RWPE1 (cell line): ENCODE results near the gene DNAH8.
A peak's percentile ranks its signal among the peaks of the same experiment; 100 is the strongest.

Experiments used
- CTCF ChIA-PET: fragments of 350-600 bp; sonication (Branson Sonifier 250); formaldehyde crosslinking; extraction: SDS; loops from one replicate; lab custom pipeline; 2021; lab: Yijun Ruan, JAX
- POLR2A ChIA-PET: fragments of 400-600 bp; formaldehyde crosslinking; extraction: SDS; loops from one replicate; lab custom pipeline; 2020; ENCODE audit warnings: antibody characterized with exemption; ENCODE audit not compliant: low non-redundant PET; lab: Yijun Ruan, JAX
- DNase-seq: peaks from one replicate; pipeline ENCODE4 v3.0.0; 2012; ENCODE audit warnings: low spot score
- H3K27ac ChIP-seq: fragments of 450-650 bp; 2 replicates; pipeline ENCODE4 v1.5.1; 2017
- TF ChIP-seq, protein P1 (sequence below): fragments of 450-650 bp; conservative IDR thresholded peaks from 2 replicates; pipeline ENCODE4 v1.5.1; 2017; ENCODE audit warnings: low read depth, mild to moderate bottlenecking

The DNAH8 gene, protein sequence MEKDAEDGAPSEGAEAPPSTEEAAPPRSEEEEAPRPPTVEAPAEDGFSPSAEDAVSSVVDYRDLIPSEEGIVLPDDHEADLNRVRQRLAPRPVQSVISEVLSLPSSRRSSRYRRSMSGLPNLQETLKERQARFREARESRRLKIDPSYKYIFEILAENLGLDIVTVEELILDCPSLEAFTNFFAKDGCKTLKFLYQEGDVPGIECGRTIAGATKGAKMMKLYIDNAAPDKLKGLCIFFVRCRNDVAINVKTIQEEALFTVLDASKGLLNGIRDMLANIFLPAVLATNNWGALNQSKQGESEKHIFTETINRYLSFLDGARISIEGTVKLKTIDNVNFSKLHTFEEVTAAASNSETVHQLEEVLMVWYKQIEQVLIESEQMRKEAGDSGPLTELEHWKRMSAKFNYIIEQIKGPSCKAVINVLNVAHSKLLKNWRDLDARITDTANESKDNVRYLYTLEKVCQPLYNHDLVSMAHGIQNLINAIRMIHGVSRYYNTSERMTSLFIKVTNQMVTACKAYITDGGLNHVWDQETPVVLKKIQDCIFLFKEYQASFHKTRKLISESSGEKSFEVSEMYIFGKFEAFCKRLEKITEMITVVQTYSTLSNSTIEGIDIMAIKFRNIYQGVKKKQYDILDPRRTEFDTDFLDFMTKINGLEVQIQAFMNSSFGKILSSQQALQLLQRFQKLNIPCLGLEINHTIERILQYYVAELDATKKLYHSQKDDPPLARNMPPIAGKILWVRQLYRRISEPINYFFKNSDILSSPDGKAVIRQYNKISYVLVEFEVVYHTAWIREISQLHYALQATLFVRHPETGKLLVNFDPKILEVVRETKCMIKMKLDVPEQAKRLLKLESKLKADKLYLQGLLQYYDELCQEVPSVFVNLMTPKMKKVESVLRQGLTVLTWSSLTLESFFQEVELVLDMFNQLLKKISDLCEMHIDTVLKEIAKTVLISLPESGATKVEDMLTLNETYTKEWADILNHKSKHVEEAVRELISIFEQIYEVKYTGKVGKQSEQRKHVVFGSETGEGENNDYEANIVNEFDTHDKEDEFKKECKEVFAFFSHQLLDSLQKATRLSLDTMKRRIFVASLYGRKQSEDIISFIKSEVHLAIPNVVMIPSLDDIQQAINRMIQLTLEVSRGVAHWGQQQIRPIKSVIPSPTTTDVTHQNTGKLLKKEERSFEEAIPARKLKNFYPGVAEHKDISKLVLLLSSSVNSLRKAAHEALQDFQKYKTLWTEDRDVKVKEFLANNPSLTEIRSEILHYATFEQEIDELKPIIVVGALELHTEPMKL (N-terminal part only)

DNA sequence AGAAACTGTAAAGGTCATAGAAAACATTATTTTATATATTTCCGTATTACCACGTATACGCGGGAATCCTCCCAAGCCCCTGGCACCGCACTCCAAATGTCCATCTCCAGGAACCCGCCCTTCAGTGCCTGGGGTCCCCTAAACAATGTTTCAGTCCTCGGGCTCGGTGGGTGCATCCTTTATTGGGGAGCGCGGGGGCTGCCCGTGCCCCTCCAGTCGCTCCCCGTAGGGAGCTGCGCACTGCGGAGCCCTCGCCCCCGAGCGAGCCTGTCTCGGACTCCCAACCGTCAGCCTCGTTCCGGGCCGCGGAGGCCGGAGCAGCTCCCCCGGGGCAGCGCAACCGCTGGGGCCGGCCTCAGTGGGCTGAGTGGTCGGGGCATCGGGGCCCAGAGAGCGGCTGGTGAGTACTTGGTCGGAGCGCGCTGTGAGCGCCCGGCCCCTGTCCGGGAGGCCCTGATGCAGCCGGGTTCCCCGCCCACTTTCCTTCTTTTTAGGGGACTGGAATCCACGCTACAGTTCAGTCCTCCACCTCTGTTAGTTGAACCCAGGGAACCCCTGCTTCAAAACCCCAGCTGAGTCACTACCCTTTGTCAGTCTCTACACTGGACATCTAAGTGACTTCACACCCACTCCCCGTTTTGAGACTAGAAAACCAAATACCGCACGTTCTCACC lies at the start of gene DNAH8:
TSS of gene DNAH8 (plus strand) at position 296 of the 674 bp plus-strand sequence. CDS start 7,499 bp downstream, outside the sequence.
- DNase-seq, result no peak
- TF ChIP-seq, protein P1, sequence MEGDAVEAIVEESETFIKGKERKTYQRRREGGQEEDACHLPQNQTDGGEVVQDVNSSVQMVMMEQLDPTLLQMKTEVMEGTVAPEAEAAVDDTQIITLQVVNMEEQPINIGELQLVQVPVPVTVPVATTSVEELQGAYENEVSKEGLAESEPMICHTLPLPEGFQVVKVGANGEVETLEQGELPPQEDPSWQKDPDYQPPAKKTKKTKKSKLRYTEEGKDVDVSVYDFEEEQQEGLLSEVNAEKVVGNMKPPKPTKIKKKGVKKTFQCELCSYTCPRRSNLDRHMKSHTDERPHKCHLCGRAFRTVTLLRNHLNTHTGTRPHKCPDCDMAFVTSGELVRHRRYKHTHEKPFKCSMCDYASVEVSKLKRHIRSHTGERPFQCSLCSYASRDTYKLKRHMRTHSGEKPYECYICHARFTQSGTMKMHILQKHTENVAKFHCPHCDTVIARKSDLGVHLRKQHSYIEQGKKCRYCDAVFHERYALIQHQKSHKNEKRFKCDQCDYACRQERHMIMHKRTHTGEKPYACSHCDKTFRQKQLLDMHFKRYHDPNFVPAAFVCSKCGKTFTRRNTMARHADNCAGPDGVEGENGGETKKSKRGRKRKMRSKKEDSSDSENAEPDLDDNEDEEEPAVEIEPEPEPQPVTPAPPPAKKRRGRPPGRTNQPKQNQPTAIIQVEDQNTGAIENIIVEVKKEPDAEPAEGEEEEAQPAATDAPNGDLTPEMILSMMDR, result no peak
- no peak within 1 kb of the TSS for H3K27ac ChIP-seq
- ChIA-PET POLR2A (no interaction called here), CTCF (interaction anchor here (1.0 kb wide), 1 partner anchor 219 kb away, joined by 3 read pairs; no protein-coding TSS in a partner anchor)

DNA sequence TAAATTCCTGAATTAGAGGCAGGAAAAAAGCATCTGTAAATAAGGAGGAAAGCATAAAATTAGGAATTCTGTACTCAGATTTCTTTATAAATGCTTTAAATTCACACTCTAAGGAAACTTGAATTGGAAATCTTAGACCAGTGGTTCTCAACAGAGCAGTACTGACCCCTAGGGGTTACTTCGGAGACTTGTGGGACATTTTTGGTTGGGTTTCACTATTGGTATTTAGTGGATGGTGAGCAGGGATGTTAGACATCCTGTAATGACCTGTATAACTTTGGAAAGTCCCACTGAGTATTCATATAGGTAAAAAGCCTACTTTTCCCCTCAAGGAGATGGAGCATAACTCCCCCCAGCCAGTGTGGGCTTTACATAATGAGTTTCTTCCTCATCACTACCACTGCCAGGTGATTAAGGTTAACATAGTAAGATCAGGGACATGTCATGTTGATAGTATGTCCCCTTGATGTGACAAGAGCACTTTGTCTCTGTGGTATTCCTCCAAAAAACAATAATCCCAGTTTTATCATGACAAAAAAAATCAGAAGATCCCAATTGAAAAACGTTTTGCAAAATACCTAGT lies 43.1 kb upstream of the DNAH8 start:
- ChIA-PET POLR2A (no interaction called here), CTCF (interaction anchor here (0.6 to 0.7 kb wide), 2 partner anchors 75 to 262 kb away, joined by 3 to 9 read pairs; no protein-coding TSS in a partner anchor)
- no peak overlapping the region for H3K27ac ChIP-seq
- DNase-seq, result peak; percentile 69
- TF ChIP-seq, protein P1, result peak; percentile 60

- CTCF ChIA-PET, result no interaction called here
- TF ChIP-seq, protein P1, result no peak
- POLR2A ChIA-PET, result no interaction called here
- peak; percentile 4 for DNase-seq
- no peak overlapping the region for H3K27ac ChIP-seq
These were observed 41.5 kb upstream of the DNAH8 start for GRCh38 chr6:38673397-38674165.

DNA sequence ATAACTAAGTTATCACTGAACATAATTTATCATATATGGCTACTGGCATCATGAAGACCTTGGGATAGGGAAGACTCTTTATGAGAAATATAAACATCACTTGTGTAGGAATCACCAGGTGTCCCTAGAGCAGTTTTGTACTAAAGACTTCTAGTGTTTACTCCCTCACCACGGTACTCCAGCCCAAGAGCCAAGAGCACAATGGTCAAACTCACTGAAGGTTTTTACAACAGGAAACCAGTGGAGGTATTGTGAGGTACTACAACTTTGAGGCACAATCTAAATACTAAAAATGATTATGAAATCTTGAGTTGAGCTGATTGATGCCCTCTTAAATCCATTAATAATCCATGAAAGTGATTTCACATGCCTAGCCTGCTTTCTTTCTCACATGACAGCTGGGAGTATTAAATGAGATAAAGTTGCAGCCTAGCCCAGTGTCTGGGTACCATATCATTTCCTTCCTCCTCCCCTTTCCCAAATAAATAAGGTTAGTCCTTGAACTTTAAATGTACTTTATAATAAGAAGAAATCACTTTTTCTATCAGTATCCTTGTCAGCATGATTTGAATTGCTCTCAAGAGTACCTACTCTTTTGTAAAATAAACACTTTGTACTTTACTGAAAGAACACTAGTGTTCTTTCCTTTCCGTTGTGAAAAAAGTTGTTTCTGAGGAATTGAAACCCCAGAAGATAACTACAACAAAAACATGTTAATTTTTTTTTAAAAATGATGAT lies 38.7 kb upstream of the DNAH8 start:
- ChIA-PET CTCF (no interaction called here), POLR2A (interaction anchor here (0.6 kb wide), 1 partner anchor 1239 kb away, joined by 3 read pairs; no protein-coding TSS in a partner anchor)
- TF ChIP-seq, protein P1, result no peak
- no peak overlapping the region for H3K27ac ChIP-seq
- DNase-seq, result no peak
